Measurements from ENCODE around the gene ADAM29. TPM values are rescaled to one million over a fixed set of nuclear protein-coding genes. Genes with fewer than 3 reads are reported as not detected.

The ADAM29 gene
- total RNA-seq, 1 experiment from 2014 or later: not detected

Other genes starting within 250 kb of the ADAM29 start
- gene GLRA3, start 89.1 kb upstream of the ADAM29 start, total RNA-seq (2021): 0.39 TPM in 1 of 2 replicates, not detected in the other

Measured in PC-9 (cell line).